ENCODE measurements around the gene UGT1A5.
A peak's percentile ranks its signal among the peaks of the same experiment; 100 is the strongest.
"Not testable (repeated sequence)": the region's sequence is repeated elsewhere in the genome, so short reads cannot be mapped to it uniquely, and the experiment has no call there.

UGT1A5 gene

GRCh38 chr2:233692648-233693047, 20.1 kb upstream of the UGT1A5 start, which contains the start of gene UGT1A6:
UGT1A6 (plus strand) TSS chr2:233692890; CDS start chr2:233693005, 115 bp downstream.
- TF ChIP-seq CTCF (IDR thresholded peaks at IDR 0.05; ENCODE audit: low read length, missing control alignments): no peak
- no peak within 1 kb of the TSS for H3K4me3 ChIP-seq (replicated peaks; ENCODE audit: low read depth, low read length)
- no peak for DNase-seq (ENCODE audit: low read depth)

GRCh38 chr2:233693963-233694362, 18.7 kb upstream of the UGT1A5 start:
- TF ChIP-seq CTCF (IDR thresholded peaks at IDR 0.05; ENCODE audit: low read length, missing control alignments): no peak
- DNase-seq (ENCODE audit: low read depth): no peak
- H3K4me3 ChIP-seq (replicated peaks; ENCODE audit: low read depth, low read length): no peak overlapping the region

- H3K4me3 ChIP-seq (replicated peaks; ENCODE audit: low read depth, low read length): no peak overlapping the region
- no peak for TF ChIP-seq CTCF (IDR thresholded peaks at IDR 0.05; ENCODE audit: low read length, missing control alignments)
- no peak for DNase-seq (ENCODE audit: low read depth)
Measured at GRCh38 chr2:233698740-233699139, 14.0 kb upstream of the UGT1A5 start.

DNA sequence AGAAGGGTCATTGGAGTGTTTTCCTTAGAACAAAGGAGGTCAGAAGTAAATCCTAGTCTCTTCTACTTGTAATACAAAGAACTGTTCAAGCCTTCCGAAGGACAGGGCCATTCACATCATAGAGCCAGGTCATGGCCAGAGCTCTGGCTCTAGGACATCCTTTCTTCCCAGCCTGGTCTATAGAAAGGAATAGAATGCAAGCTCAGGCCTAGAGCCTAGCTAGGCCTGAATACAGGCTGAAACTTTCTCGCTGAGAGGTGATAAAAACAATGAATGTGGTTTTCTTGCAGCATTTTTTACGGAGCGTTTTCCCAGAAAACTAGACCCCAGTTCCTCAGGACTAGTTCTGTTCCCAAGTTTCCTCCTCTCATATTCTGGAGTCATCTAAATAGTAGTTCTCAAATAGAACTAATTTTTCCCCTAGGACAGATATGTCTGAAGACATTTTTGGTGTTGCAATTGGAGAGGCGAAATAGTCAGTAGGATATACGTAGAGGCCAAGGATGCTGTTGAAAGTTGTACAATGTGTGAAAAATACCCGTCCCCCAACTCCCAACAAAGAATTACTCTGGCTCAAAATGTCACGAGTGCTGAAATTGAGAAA, 13.2 kb upstream of the UGT1A5 start:
- DNase-seq (ENCODE audit: low read depth): peak; percentile 79
- no peak overlapping the region for H3K4me3 ChIP-seq (replicated peaks; ENCODE audit: low read depth, low read length)
- TF ChIP-seq CTCF (IDR thresholded peaks at IDR 0.05; ENCODE audit: low read length, missing control alignments): no peak

DNA sequence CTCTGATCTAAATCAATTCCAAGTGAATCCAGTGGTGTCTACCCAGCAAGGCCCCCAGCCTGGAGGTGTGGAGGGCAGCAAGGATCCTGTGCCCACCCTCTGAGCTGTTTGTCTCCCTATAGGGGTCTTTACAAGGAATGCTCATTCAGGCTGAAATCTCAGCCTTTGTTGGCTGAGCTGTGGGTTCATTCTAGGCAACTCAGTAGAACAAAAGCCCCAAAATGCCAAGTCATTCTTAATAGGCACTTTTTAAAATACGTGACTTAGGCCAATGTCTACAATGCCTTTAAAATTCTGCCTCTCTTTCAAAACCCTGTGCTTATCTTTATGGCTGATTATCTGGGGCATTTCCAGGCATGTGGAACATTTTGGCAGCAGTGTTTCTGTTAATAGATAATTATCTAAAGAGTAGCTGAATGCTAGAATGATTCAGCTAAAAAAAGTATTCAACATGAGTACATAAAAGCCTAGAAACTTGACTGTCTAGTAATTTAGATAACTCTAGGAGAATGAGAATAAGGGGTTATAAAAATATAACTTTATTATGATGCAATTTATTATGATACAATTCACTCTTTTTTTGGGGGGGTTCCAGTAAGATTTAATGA, 12.6 kb upstream of the UGT1A5 start:
- DNase-seq (ENCODE audit: low read depth): peak; percentile 98
- no peak overlapping the region for H3K4me3 ChIP-seq (replicated peaks; ENCODE audit: low read depth, low read length)
- TF ChIP-seq CTCF (IDR thresholded peaks at IDR 0.05; ENCODE audit: low read length, missing control alignments): no peak

DNA sequence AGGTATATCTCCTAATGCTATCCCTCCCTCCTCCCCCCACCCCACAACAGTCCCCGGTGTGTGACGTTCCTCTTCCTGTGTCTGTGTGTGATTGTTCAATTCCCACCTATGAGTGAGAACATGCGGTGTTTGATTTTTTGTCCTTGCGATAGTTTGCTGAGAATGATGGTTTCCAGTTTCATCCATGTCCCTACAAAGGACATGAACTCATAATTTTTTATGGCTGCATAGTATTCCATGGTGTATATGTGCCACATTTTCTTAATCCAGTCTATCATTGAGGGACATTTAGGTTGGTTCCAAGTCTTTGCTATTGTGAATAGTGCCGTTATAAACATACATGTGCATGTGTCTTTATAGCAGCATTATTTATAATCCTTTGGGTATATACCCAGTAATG, 11.9 kb upstream of the UGT1A5 start:
- H3K4me3 ChIP-seq (replicated peaks; ENCODE audit: low read depth, low read length); DNase-seq (ENCODE audit: low read depth): not testable (repeated sequence)

GRCh38 chr2:233702238-233702637, 10.5 kb upstream of the UGT1A5 start:
- H3K4me3 ChIP-seq (replicated peaks; ENCODE audit: low read depth, low read length): no peak overlapping the region
- no peak for TF ChIP-seq CTCF (IDR thresholded peaks at IDR 0.05; ENCODE audit: low read length, missing control alignments)
- no peak for DNase-seq (ENCODE audit: low read depth)

All from fibroblast of pulmonary artery (primary cell).